ENCODE measurements around the gene DAGLB.
"Not testable (repeated sequence)": the region's sequence is repeated elsewhere in the genome, so short reads cannot be mapped to it uniquely, and the experiment has no call there.

The DAGLB gene

GRCh38 chr7:6430271-6430940 lies 17.3 kb downstream of the DAGLB start:
- DNase-seq: no peak

GRCh38 chr7:6425948-6426347 lies 21.8 kb downstream of the DAGLB start:
- DNase-seq: no peak

- DNase-seq: no peak
Measured at GRCh38 chr7:6423942-6424701, 23.6 kb downstream of the DAGLB start.

GRCh38 chr7:6422926-6423632 lies 24.7 kb downstream of the DAGLB start:
- no peak for DNase-seq

- no peak for DNase-seq
Measured at GRCh38 chr7:6422095-6422494, 25.7 kb downstream of the DAGLB start.

GRCh38 chr7:6420680-6421079 lies 27.1 kb downstream of the DAGLB start:
- DNase-seq: no peak

- no peak for DNase-seq
Measured at GRCh38 chr7:6419310-6419773, 28.4 kb downstream of the DAGLB start.

- DNase-seq: no peak
Measured at GRCh38 chr7:6417408-6417807, 30.3 kb downstream of the DAGLB start.

- DNase-seq: no peak
Measured at GRCh38 chr7:6416516-6417145, 31.1 kb downstream of the DAGLB start.

GRCh38 chr7:6413637-6414036 lies 34.1 kb downstream of the DAGLB start:
- DNase-seq: no peak

GRCh38 chr7:6409944-6410693 lies 37.6 kb downstream of the DAGLB start:
- DNase-seq: no peak

- DNase-seq: no peak
Measured at GRCh38 chr7:6409091-6409490, 38.7 kb downstream of the DAGLB start.

GRCh38 chr7:6407434-6407833 lies 40.3 kb downstream of the DAGLB start:
- no peak for DNase-seq

- no peak for DNase-seq
Measured at GRCh38 chr7:6406121-6406520, 41.6 kb downstream of the DAGLB start.

GRCh38 chr7:6403907-6404306 lies 43.8 kb downstream of the DAGLB start:
- DNase-seq: no peak

GRCh38 chr7:6402741-6403140 lies 45.0 kb downstream of the DAGLB start:
- DNase-seq: no peak

- DNase-seq: no peak
Measured at GRCh38 chr7:6402041-6402440, 45.7 kb downstream of the DAGLB start.

- DNase-seq: no peak
Measured at GRCh38 chr7:6401536-6401935, 46.2 kb downstream of the DAGLB start.

- DNase-seq: not testable (repeated sequence)
Measured at GRCh38 chr7:6400243-6401105, 47.3 kb downstream of the DAGLB start.

- no peak for DNase-seq
Measured at GRCh38 chr7:6399351-6399750, 48.4 kb downstream of the DAGLB start.

GRCh38 chr7:6398943-6399342 lies 48.8 kb downstream of the DAGLB start:
- no peak for DNase-seq
